Ecto neural progenitor cell (in vitro differentiated cells): Measurements from ENCODE around the gene CNKSR3.

ENCODE experiments used
- DNase-seq: peaks from one replicate; pipeline ENCODE4 v3.0.0-alpha.2; 2018; ENCODE audit warnings: low spot score

CNKSR3 gene

DNA sequence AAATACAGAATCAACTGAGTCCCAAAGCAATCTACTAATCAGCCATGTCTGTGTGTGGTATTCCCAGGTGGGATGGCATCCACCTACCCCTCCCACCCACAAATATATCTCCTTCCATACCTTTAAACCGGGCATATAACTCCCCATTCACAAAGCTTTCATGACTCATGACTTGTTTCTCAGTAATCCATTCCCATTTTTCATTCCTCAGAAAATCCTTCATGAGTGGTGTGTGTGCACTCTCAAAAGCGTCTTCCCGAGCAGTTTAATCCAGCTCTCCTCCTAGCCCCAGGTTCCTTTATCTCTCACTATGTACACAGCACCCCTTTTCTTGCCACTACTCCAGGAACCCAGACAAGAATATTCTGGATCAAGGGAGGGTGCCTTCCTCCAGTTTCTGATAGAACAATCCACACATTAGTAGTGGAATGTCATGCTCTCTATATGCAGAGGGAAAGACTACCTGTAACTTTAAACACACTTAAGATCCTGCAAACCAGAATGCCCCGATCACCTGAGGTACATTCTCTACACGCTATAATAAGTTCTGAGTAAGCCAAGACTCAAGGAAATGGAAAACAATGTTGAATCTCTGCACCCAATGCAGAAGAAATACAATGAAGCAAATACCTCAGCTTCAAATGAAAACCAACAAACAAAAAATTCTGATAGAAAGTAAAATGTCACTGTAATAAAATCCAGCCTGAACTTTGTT, 98.2 kb downstream of the CNKSR3 start:
- no peak for DNase-seq

DNA sequence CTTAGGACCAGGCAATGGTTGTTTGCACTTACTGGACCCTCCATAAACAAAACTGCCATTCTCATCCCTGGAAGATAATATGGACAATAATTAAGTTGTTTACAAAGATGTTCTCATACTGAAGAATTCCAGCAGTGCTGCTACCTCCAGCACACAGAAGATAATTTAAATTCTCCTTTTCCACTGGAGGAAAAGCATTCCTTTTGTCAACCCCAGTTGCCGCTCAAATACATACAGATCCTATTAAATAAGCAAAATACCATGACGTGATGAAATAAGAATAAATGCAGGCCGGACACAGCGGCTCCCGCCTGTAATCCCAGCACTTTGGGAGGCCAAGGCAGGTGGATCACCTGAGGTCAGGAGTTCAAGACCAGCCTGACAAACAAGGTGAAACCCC, 99.4 kb downstream of the CNKSR3 start:
- DNase-seq = no peak

DNA sequence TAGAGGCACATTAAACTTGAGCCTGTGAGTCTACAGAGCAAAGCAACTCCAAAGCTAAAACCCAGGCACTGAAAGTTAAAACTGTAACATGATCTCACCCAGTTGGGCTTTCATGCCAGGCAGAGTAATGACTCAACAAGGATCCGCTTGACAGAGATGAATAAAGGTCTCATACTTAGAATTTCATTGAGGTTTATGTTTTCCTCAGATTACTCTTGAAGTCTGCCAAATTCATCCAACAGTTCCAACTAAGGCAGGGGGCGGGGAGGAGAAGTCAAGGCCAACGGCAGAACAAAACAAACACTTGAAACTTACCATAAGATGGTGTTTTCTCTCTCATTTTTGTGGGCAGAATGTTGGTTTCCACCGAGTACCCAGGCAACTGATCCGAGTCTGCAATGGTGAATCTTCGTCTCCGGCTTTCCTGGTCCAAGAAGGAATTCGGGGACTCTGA, 99.8 kb downstream of the CNKSR3 start:
- DNase-seq = no peak

DNA sequence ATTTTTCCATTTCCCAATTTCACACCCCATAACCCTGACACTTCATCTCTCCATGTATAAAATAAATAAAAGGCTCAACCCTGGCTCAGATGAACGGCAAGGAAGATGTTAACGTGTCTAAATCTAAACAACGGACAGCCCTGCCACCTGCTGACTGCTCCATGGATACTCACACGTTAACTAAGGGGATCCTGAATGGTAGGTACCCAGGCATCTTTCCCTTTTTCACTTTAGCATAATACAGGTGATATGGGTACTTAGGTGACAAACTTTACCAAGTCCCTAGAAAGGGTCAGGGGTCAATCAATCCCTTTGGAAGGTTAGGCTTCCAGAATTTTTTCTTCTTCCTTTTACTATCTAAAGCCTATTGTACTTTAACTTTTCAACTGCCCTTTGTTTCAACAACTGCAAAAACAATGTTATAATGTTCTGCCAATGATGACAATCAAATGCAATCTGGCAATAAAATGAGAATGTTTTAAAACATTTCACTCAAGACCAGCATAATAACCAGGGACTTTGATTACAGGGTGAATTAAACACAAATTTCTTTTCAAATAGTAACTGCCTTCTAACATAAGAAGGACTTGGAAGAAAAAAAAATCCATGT, 101.5 kb downstream of the CNKSR3 start:
- DNase-seq = no peak

DNA sequence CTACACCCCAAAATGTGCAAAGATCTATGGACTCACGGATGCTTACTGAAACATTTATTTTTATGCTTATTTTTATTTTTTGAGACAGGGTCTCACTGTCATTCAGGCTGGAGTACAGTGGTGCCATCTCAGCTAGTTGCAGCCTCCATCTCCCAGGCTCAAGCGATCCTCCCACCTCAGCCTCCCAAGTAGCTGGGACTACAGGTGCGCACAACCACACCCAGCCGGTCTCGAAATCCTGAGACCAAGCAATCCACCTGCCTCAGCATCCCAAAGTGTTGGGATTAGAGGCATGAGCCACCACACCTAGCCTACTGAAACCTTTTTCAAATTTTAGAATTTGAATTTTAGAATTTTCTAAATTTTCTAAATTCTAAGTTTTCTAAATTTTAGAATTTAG, 103.0 kb downstream of the CNKSR3 start:
- no peak for DNase-seq

DNA sequence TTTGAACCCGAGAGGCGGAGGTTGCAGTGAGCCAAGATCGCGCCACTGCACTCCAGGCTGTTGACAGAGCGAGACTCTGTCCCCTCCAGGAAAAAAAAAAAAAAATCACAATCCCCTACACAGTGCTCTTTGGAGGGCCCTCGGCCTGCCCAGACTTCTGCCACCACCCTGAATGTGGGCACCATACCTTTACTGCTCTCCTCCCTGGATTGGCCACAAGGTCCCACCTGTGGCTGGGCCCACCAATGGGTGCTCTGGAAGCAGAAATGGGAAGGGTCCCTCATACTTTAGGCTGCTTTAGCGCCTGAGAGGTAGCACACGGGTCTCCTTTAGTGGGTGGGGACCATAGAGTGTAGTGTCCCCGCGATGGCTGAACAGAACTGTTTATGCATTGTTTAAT, 103.6 kb downstream of the CNKSR3 start:
- no peak for DNase-seq

DNA sequence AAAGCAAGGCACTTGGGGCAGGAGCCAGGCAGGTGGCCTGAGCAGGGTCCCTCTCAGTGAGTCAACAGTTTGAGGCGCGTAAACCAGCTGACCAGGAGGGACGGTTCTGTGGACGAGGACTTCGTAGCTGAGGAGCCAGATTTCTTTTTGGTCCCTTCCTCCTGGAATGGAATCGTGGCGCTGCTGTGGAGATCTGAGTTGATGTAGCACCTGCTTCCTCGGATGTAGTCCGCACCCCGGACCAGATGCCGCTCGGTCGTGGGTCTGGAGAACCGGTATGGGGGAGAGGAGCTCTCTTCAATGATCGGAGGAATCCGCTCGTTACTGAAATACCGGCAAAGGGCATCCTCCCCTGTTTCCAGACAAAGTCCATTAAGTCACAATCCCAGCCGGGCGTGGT, 104.2 kb downstream of the CNKSR3 start:
- no peak for DNase-seq

DNA sequence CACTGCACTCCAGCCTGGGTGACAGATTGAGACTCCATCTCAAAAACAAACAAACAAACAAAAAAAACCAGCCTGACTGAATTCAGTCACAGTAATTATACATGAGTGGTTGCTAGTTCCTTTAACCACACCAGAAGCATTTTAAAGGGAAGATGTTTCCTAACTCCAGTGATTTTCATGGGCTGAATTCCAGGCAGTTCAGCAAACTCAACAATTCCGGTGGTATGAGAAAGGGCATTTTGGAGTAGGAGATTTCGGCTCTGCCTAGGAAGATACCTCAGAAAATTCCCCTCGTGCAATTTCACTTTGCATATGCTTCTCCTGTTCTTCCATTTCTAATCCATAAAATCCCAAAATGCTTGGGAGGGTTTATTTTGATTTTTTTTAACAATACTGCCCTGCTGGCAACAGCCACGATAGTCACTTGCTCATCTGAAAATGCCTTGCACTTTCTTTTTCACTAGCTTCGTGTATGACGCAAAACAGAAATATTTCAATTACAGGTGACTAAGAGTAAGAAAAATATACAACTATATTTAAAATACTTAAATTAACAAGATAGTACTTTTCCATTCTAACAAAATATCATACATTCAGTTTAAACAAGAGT, 105.6 kb downstream of the CNKSR3 start:
- DNase-seq = no peak

DNA sequence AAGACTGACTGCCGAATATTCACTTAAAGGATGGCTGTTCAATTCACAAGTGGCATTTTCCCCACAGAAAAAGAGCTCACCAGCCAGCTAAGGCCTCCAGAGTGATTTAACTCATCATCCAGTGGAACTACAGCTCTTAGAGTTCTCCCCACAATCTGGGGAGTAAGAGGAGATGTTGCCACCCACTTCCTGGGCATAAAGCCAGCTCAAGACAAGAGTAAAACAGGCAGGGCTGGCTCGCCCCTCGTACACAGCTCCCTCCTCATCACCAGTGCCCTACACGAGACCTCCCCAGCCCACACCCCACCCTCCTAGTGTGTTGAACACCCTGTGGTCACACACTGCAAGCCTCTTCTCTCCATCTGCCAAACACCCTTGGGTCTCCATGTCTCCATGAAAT, 106.7 kb downstream of the CNKSR3 start:
- DNase-seq = no peak

DNA sequence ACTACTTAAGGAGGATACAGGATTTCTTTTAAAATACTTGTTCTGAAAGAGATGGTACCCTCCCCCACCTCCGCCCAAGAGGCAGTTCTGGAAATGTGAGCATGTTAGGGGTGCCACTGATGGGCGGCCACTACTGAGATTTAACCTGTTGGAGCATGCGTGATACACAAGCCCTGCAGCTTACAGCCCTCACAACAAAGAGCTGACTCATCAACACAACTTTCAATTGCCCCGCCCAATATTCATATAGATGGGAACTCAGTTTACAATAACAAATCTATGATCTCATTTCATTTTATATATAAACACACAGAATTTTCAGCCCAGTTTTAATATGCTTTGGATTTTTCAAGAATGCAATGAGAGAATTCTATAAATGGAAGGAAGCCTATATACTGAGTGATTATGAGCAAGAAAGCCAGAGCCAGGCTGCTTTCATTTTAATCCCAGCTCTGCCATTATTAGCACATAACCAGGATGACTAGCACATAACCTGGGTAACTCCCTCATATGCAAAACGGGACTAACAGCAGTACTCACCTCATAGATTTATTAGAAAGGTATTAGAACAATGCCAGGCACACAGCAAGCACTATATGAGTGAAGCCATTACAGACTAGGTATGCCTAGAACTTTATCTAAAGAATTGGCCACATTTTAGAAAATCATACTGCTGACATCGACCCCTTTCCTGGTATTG, 108.3 kb downstream of the CNKSR3 start:
- DNase-seq = no peak

DNA sequence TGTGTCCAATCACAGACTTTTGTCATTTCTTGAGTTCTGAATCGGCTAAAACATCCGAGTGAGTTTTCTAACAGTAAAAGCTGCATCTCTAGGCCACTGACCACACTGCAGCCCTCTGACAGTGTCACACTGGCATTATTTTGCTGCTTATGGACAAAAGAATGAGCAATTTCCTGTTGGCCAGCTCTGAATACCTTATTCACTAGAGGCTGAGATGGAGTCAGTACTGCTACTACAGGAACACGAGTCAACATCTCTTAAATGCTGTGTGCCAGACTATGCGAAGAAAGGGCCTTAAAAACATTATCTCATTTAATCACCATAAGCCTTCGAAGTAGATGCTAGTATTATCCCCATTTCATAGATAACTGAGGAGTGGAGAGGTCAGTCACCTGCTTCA, 111.4 kb downstream of the CNKSR3 start:
- no peak for DNase-seq

DNA sequence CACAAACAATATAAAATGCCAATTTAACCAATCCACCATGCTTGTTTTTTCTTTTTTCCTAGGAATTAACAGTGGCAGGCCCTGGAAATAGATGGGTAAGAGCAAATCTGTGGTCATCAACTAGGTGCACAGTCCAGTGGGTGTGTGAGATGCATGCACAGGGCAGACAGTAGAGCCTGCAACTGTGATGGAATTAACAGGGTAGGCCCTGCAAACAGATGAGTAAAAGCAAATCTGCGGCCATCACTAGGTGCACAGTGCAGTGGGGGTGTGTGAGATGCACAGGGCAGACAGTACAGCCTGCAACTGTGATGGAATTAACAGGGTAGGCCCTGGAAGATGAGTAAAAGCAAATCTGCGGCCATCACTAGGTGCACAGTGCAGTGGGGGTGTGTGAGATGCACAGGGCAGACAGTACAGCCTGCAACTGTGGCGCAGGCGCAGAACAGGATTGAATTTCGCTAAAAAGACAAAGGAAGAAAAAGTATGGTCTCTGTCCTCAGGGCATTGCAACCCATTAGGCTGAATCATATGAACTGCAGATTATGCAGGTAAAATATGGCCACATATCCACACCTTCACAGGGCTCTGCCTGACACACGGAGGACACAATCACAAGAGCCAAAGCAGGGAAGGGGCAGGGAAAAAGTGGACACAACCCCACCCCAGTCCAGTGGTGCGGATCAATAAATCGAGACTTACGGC, 112.8 kb downstream of the CNKSR3 start:
- no peak for DNase-seq

DNA sequence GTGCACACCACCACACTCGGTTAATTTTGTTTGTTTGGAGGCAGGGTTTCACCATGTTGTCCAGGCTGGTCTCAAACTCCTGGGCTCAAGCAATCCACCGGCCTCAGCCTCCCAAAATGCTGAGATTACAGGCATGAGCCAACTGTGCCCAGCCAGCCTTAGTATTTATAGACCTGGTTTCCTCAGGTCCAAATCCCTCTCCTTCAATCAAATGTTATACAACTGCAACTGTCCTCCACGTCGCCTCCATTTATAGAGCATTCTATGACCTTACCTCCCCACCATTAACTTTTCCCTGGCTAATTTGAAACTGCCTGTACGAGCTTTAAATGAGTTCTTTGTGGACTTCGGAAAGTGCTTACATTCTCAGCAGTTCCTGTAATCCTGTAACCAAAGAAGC, 114.6 kb downstream of the CNKSR3 start:
- DNase-seq = no peak

DNA sequence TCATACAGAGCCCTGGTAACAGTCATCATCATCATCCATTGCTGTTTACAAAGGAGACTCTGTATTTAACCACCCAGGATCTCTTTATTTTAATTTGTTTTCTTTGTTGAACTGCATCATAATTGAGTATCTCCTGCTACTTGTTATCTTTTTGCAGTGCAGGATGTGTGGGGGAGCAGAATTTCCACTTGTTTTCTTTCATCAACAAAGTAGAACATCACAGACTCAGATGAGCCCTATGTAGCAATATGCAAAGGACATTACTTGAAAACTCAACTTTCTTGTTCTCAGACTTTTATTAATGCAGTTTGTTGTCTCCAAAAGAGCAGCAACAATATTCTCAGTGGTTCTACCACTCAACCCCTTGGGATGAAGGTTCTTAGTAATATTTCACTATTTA, 115.2 kb downstream of the CNKSR3 start:
- DNase-seq = no peak

DNA sequence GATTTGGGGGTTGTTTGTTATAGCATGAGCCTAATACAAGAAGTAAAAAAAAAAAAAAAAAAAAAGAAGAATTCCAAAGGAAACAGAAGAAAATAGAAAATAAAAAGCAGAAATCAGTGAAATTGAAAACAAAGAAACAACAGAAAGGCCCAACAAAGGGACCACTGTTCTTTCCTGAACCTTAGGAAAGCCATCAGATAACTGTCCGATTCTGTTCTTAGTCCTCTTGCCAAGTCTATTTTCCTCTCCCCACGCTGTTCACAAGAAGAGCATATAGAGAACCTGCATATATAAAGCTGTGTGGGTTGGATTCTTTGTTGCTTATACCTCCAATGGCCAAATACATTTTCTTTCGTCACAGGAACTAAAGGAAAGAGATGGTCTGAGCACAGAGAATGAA, 115.9 kb downstream of the CNKSR3 start:
- no peak for DNase-seq

DNA sequence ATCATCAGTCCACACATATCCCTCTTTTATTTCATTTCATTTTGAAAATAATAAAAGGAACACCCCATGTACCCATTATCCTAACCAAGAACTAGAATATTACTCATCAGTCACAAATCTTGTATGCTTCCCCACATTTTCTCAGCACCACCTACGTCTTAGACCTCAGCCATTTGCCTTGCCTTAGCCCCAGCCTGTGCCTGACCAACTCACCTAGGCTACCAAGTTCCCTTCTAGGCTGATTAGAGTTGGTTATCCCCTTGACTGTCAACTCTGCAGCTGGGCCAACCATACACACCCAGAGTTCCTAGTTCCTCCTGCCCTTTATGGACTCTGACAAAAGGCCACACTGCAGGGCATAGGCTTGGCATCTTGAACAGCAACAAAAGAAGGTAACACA, 120.5 kb downstream of the CNKSR3 start:
- DNase-seq = no peak

DNA sequence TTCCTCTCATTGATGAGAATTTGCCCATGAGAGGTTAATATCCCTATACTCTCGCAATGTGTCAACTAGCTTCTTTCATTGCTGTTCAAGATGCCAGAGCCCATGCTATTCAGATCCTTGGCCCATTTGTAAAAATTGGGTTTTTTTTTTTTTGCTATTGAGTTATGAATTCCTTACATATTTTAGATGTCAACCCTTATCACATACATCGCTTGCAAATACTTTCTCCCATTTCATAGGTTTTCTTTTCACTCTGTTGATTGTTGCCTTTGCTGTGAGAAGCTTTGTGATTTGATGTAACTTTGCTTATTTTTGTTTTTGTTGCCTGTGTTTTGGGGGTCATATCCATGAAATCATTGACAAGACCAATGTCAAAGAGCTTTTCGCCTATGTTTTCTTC, 121.7 kb downstream of the CNKSR3 start:
- no peak for DNase-seq

DNA sequence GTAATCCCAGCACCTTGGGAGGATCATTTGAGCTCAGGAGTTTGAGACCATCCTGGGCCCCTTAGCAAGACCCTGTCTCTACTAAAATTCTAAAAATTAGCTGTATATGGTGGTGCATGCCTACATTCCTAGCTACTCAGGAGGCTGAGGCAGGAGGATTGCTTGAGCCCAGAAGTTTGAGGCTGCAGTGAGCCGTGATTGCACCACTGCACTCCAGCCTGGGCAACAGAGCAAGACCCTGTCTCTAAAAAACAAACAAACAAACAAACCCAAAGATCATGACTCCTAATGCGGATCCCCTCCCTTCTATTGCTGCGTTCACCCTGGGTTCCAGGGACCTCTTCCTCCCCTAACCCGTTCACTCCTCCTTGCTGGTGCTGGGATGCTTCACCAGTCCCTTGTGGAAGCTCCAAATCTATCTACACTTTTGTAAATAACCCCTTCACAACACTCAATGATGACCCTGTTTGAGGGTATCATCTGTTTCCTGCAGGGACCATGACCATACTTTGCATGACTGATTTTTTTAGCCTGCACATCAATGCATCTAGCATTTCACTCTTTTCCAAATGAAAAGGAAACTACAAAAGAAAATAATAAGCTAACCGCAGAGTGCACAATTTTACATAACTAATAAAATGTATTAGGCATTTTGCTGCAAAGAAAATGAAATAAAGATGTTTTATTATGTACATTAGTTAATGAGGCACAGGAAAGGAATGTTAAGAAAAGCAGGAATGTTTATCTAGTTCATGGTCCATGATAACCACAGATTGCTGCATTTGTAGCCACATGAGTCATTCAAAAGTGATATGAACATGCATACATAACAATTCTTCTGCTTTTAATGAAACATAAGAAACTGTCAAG, 123.4 kb downstream of the CNKSR3 start:
- no peak for DNase-seq

DNA sequence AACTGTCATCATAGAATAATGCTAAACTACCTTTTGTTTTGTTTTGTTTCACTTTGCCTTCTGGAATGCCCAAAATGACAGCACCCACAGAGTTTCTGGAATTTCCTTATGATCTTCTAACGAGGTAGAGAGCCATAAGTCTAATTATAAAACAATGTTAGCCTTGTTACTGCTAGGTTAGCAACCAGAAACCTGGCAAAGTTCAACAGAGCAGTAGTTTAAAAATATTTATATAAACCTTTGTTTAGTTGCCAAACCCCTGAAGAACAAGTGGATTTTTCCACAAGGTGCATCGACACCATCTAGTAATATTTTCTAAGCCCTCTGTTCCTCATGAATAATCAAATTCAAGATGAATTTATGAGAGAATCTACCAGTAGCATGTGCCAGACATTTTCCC, 126.3 kb downstream of the CNKSR3 start:
- no peak for DNase-seq

DNA sequence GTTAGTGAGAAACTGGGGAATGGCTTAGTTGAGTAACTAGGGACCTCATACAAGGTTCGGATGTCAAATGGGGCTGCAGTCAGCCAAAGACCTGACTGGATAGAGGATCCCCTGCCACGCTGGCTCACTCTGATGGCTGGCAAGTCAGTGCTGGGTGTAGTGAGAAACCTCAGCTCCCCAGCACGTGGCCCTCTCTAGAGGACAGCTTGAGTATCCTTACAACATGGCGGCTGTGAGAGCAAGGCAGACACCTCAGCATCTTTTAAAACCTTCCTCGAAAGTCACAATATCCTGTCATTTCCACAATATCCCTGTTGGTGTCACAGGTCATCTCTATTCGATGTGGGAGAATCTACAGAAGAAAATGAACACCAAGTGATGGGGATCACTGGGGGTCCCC, 127.2 kb downstream of the CNKSR3 start:
- DNase-seq = no peak

DNA sequence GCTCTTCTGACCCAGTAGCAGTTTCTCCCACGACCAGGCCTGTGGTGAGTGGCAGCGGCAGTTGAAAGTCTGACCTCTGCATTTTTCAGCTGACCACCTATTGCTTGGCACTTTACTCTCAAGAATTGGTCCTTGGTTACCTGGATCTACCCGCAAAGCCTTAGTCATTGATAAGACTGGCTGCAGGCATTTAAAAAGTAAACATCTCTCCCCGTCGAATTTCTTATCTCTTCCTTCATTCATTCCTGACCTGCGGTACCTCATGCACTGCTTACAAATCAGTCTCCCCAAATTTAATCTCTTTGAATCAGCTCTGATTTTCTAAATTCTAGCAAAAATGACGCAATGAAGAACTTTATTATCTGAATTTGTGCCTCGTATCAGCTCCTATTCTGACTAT, 127.7 kb downstream of the CNKSR3 start:
- no peak for DNase-seq
